SK-N-SH treated with all-trans-retinoic acid at 6 μM for 48 hours (cell line): ENCODE measurements around the gene ANKRD45.

Source experiments
- ARNTL ChIP-seq: fragments of 450-650 bp; formaldehyde crosslinking; IDR thresholded peaks from 2 replicates; pipeline ENCODE4 v1.5.0; 2020; ENCODE audit warnings: low read depth, mild to moderate bottlenecking, moderate library complexity, borderline replicate concordance
- CREB5 ChIP-seq: fragments of 250-450 bp; sonication (Bioruptor Pico); IDR thresholded peaks from 2 replicates; pipeline ENCODE4 v1.5.1; 2020; ENCODE audit warnings: low read depth, mild to moderate bottlenecking, moderate library complexity
- CSDC2 ChIP-seq: fragments of 250-450 bp; sonication (Bioruptor Pico); IDR thresholded peaks from 2 replicates; pipeline ENCODE4 v1.5.0; 2020; ENCODE audit warnings: mild to moderate bottlenecking, moderate library complexity
- ESRRG ChIP-seq: fragments of 250-450 bp; sonication (Bioruptor Pico); IDR thresholded peaks from 2 replicates; pipeline ENCODE4 v1.6.1; 2021; ENCODE audit warnings: mild to moderate bottlenecking
- GLIS3 ChIP-seq: fragments of 250-450 bp; sonication (Bioruptor Pico); IDR thresholded peaks from 2 replicates; pipeline ENCODE4 v1.5.0; 2020; ENCODE audit warnings: mild to moderate bottlenecking, moderate library complexity
- RARB ChIP-seq: fragments of 250-450 bp; sonication (Bioruptor Pico); IDR thresholded peaks from 2 replicates; pipeline ENCODE4 v1.8.0; 2021; ENCODE audit warnings: mild to moderate bottlenecking, moderate library complexity
- TCF4 ChIP-seq: fragments of 250-450 bp; sonication (Bioruptor Pico); IDR thresholded peaks from 2 replicates; pipeline ENCODE4 v1.8.0; 2021; ENCODE audit warnings: mild to moderate bottlenecking, moderate library complexity, borderline replicate concordance
- ZFP30 ChIP-seq: fragments of 450-650 bp; formaldehyde crosslinking; IDR thresholded peaks from 2 replicates; pipeline ENCODE4 v1.5.0; 2022; ENCODE audit warnings: mild to moderate bottlenecking, moderate library complexity
- ZNF8 ChIP-seq: fragments of 450-650 bp; formaldehyde crosslinking; IDR thresholded peaks from 2 replicates; pipeline ENCODE4 v1.5.0; 2020; ENCODE audit warnings: mild to moderate bottlenecking, moderate library complexity

GRCh38 chr1:173693238-173693637 lies 23.6 kb upstream of the ANKRD45 start:
- TF ChIP-seq CREB5 (CRISPR knock-in tag) (no peak), ESRRG (CRISPR knock-in tag) (no peak), ARNTL (no peak), ZFP30 (CRISPR knock-in tag) (no peak), GLIS3 (no peak), ZNF8 (CRISPR knock-in tag) (no peak), CSDC2 (CRISPR knock-in tag) (no peak), RARB (no peak), TCF4 (CRISPR knock-in tag) (no peak)
